ENCODE measurements around the gene MTHFR. TPM values are rescaled to one million over a fixed set of nuclear protein-coding genes. Genes with fewer than 3 reads are reported as not detected.
A peak's percentile ranks its signal among the peaks of the same experiment; 100 is the strongest.

The MTHFR gene
- total and polyA plus RNA-seq, 2 of the 8 experiments (the other 6 are each of a cell fraction or from before 2014, with no cell fraction given): 8.7 to 18.5 TPM

GRCh38 chr1:11735854-11736745, 69.7 kb downstream of the MTHFR start, which contains the start of gene AGTRAP (continued):
- TF ChIP-seq EP300 (IDR thresholded peaks at IDR 0.05; ENCODE audit: borderline replicate concordance in 1 of 2, low read depth in 2 of 2, low read length in 2 of 2) (peak in 1 of 2 experiments; percentile 53; a peak in 1 of 3 replicates), BCL11A (IDR thresholded peaks at IDR 0.05; ENCODE audit: low read depth in 2 of 2, low read length in 2 of 2) (no peak), USF2 (IDR thresholded peaks at IDR 0.05; ENCODE audit: low read length) (peak; percentile 99), SIX5 (IDR thresholded peaks at IDR 0.05; ENCODE audit: low read depth, low read length) (no peak), POLR2A (IDR thresholded peaks at IDR 0.05; ENCODE audit: control extremely low read depth in 1 of 2, low read depth in 2 of 2, low read length in 2 of 2) (peak in 1 of 2 experiments; percentile 73; a peak in 2 of 3 replicates), EGR1 (IDR thresholded peaks at IDR 0.05; ENCODE audit: borderline replicate concordance, low read depth, low read length) (0 out of 2 replicates have a peak, but pooled peaks have one; percentile 20), MAX (IDR thresholded peaks at IDR 0.05) (peak; percentile 82), KDM1A (IDR thresholded peaks at IDR 0.05; ENCODE audit: borderline replicate concordance, low read length) (peak; percentile 65; the same call in 1 of the 2 replicates), TCF12 (IDR thresholded peaks at IDR 0.05; ENCODE audit: low read depth, low read length) (no peak), BACH1 (IDR thresholded peaks at IDR 0.05; ENCODE audit: low read length) (peak; percentile 24; the same call in 1 of the 2 replicates), TEAD4 (IDR thresholded peaks at IDR 0.05; ENCODE audit: low read depth, low read length) (peak; percentile 25; the same call in 1 of the 2 replicates), GTF2F1 (IDR thresholded peaks at IDR 0.05; ENCODE audit: borderline replicate concordance, low read depth, low read length) (peak; percentile 89), E2F6 (IDR thresholded peaks at IDR 0.05) (peak; percentile 67), HDAC2 (IDR thresholded peaks at IDR 0.05; ENCODE audit: borderline replicate concordance in 1 of 2, low read depth in 2 of 2, low read length in 2 of 2) (peak in 1 of 2 experiments; percentile 97; a peak in 2 of 4 replicates), HDAC6 (IDR thresholded peaks at IDR 0.05; ENCODE audit: low read depth, low read length) (no peak), RBBP5 (IDR thresholded peaks at IDR 0.05; ENCODE audit: borderline replicate concordance, low read depth, low read length) (0 out of 2 replicates have a peak, but pooled peaks have one; percentile 57), CTCF (IDR thresholded peaks at IDR 0.05; ENCODE audit: control extremely low read depth in 1 of 3, insufficient read depth in 1 of 3, low read depth in 1 of 3, low read length in 3 of 3) (peak in 2 of 3 experiments; percentile 8 to 23; a peak in 2 of 4 replicates)

All from H1 (cell line).